PC-3 (cell line): ENCODE results near the gene CHSY3. TPM values are rescaled to one million over a fixed set of nuclear protein-coding genes. Genes with fewer than 3 reads are reported as not detected.

Experiments used
- ATAC-seq: fragments of 200-7000 bp; cut with Tn5 transposase; 2 replicates; pipeline ENCODE4 v1.9.1; 2020; ENCODE audit warnings: mild to moderate bottlenecking, moderate library complexity
- BruUV-seq: library from RNA; stranded (reverse); fragments of 400-500 nt; replicated peaks from 2 replicates; lab custom pipeline; 2021; lab: Mats Ljungman, UMichigan
- CTCF ChIA-PET: fragments of 300-600 bp; sonication (Branson Sonifier 250); formaldehyde crosslinking; loops from one replicate; lab custom pipeline; 2022; ENCODE audit warnings: antibody characterized with exemption; lab: Charles Lee
- POLR2A ChIA-PET: fragments of 300-600 bp; sonication (Branson Sonifier 250); formaldehyde crosslinking; loops from one replicate; lab custom pipeline; 2022; ENCODE audit warnings: antibody characterized with exemption; ENCODE audit not compliant: unreplicated experiment; lab: Charles Lee
- DNase-seq: peaks from one replicate; pipeline ENCODE4 v3.0.0-alpha.2; 2015
- H2AFZ ChIP-seq: fragments of 300-600 bp; sonication (generic); 2 replicates; pipeline ENCODE4 v1.6.0; 2016; ENCODE audit warnings: antibody characterized with exemption, low read length
- H3F3A ChIP-seq: fragments of 300-600 bp; sonication (generic); one replicate; pipeline ENCODE4 v1.6.0; 2017; ENCODE audit warnings: antibody characterized with exemption, low read length, control low read depth, mild to moderate bottlenecking; ENCODE audit not compliant: unreplicated experiment
- H3K27ac ChIP-seq: fragments of 300-600 bp; sonication (generic); 2 replicates; pipeline ENCODE4 v1.5.1; 2016; ENCODE audit warnings: mild to moderate bottlenecking, low read length
- H3K27me3 ChIP-seq: fragments of 300-600 bp; sonication (generic); 2 replicates; pipeline ENCODE4 v1.6.1; 2016; ENCODE audit warnings: low read length, mixed read lengths
- H3K36me3 ChIP-seq: fragments of 300-600 bp; sonication (generic); 2 replicates; pipeline ENCODE4 v1.6.1; 2016; ENCODE audit warnings: low read depth, mixed run types, low read length, mixed read lengths
- H3K4me1 ChIP-seq: fragments of 300-600 bp; sonication (generic); 2 replicates; pipeline ENCODE4 v1.5.1; 2016; ENCODE audit warnings: low read length; ENCODE audit not compliant: insufficient read depth
- H3K4me2 ChIP-seq: fragments of 300-600 bp; sonication (generic); 2 replicates; pipeline ENCODE4 v1.6.0; 2016; ENCODE audit warnings: low read length
- H3K4me3 ChIP-seq: fragments of 300-600 bp; sonication (generic); 2 replicates; pipeline ENCODE4 v1.5.1; 2016; ENCODE audit warnings: mild to moderate bottlenecking, low read length, mixed read lengths
- H3K79me2 ChIP-seq: fragments of 300-600 bp; sonication (generic); 2 replicates; pipeline ENCODE4 v1.6.1; 2017; ENCODE audit warnings: low read length, mixed read lengths
- H3K9ac ChIP-seq: fragments of 300-600 bp; sonication (generic); 2 replicates; pipeline ENCODE4 v1.6.0; 2016; ENCODE audit warnings: mild to moderate bottlenecking, low read length
- H3K9me2 ChIP-seq: fragments of 300-600 bp; sonication (generic); replicated peaks from 2 replicates; pipeline ENCODE4 v1.6.1; 2016; ENCODE audit warnings: mixed run types, low read length, mixed read lengths
- H3K9me3 ChIP-seq: fragments of 300-600 bp; sonication (generic); 2 replicates; pipeline ENCODE4 v1.6.1; 2016; ENCODE audit warnings: low read length, mixed read lengths
- H4K20me1 ChIP-seq: fragments of 300-600 bp; sonication (generic); 2 replicates; pipeline ENCODE4 v1.6.1; 2016; ENCODE audit warnings: low read length, mixed read lengths
- EZH2 ChIP-seq: fragments of 300-600 bp; sonication (generic); IDR thresholded peaks from one replicate; pipeline ENCODE4 v1.6.1; 2017; ENCODE audit warnings: antibody characterized with exemption, mild to moderate bottlenecking, low read length; ENCODE audit not compliant: unreplicated experiment
- EZH2phosphoT487 ChIP-seq: fragments of 300-600 bp; sonication (generic); IDR thresholded peaks from 2 replicates; pipeline ENCODE4 v1.6.1; 2018; ENCODE audit warnings: mild to moderate bottlenecking, antibody characterized with exemption, low read length, borderline replicate concordance
- intact Hi-C: fragments of 100-400 bp; cut with micrococcal nuclease; formaldehyde crosslinking; loops from 2 replicates; pipeline ENCODE4 v1.9.0; 2023
- total RNA-seq: library from RNA; depleted of rRNA; stranded (reverse); fragments of >200 nt; gene quantifications from 2 replicates; pipeline ENCODE4 v1.2.3, GENCODE V29; 2014
- TF ChIP-seq, protein P1 (sequence below): fragments of 300-600 bp; sonication (generic); conservative IDR thresholded peaks from 2 replicates; pipeline ENCODE4 v1.5.1; 2017; ENCODE audit warnings: antibody characterized with exemption, low read depth, mild to moderate bottlenecking, low read length

CHSY3 gene
- total RNA-seq, 1 experiment from 2014 or later = 1.7 TPM

- H3K9ac ChIP-seq = no peak overlapping the region
- H3K4me3 ChIP-seq = no peak overlapping the region
- H3F3A ChIP-seq = no peaks in the 10 kb centered on the region
- H4K20me1 ChIP-seq = no peaks in the 10 kb centered on the region
- DNase-seq (no peak), ATAC-seq (no peak)
- H3K4me1 ChIP-seq = no peaks in the 10 kb centered on the region
- H3K36me3 ChIP-seq = no peaks in the 10 kb centered on the region
- H3K9me3 ChIP-seq = no peaks in the 10 kb centered on the region
- intact Hi-C loops = no loop called here
- CTCF ChIA-PET = no interaction called here
- POLR2A ChIA-PET = no interaction called here
- H3K4me2 ChIP-seq = no peak overlapping the region
- no peaks in the 10 kb centered on the region for H3K79me2 ChIP-seq
- H2AFZ ChIP-seq = no peak overlapping the region
- TF ChIP-seq EZH2 (no peak), EZH2phosphoT487 (no peak)
- TF ChIP-seq, protein P1, sequence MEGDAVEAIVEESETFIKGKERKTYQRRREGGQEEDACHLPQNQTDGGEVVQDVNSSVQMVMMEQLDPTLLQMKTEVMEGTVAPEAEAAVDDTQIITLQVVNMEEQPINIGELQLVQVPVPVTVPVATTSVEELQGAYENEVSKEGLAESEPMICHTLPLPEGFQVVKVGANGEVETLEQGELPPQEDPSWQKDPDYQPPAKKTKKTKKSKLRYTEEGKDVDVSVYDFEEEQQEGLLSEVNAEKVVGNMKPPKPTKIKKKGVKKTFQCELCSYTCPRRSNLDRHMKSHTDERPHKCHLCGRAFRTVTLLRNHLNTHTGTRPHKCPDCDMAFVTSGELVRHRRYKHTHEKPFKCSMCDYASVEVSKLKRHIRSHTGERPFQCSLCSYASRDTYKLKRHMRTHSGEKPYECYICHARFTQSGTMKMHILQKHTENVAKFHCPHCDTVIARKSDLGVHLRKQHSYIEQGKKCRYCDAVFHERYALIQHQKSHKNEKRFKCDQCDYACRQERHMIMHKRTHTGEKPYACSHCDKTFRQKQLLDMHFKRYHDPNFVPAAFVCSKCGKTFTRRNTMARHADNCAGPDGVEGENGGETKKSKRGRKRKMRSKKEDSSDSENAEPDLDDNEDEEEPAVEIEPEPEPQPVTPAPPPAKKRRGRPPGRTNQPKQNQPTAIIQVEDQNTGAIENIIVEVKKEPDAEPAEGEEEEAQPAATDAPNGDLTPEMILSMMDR = no peak
- H3K27ac ChIP-seq = no peak overlapping the region
- BruUV-seq = no TSS peak
- H3K27me3 ChIP-seq = no peaks in the 10 kb centered on the region
- H3K9me2 ChIP-seq = no peaks in the 10 kb centered on the region
Observed at GRCh38 chr5:130090569-130091270, 186.5 kb downstream of the CHSY3 start.

GRCh38 chr5:130092991-130093390 is 188.7 kb downstream of the CHSY3 start:
- Histone ChIP-seq H3F3A (no peaks in the 10 kb centered on the region), H3K4me1 (no peaks in the 10 kb centered on the region), H3K4me2 (no peak overlapping the region), H3K27ac (no peak overlapping the region), H3K9ac (no peak overlapping the region), H4K20me1 (no peaks in the 10 kb centered on the region), H2AFZ (no peak overlapping the region), H3K9me2 (no peaks in the 10 kb centered on the region), H3K27me3 (no peaks in the 10 kb centered on the region), H3K4me3 (no peak overlapping the region), H3K9me3 (no peaks in the 10 kb centered on the region), H3K36me3 (no peaks in the 10 kb centered on the region), H3K79me2 (no peaks in the 10 kb centered on the region)
- ChIA-PET CTCF (no interaction called here), POLR2A (no interaction called here)
- intact Hi-C loops = no loop called here
- DNase-seq = no peak
- TF ChIP-seq EZH2 (no peak), EZH2phosphoT487 (no peak)
- TF ChIP-seq, protein P1 = no peak
- no peak for ATAC-seq
- BruUV-seq = no TSS peak

DNA sequence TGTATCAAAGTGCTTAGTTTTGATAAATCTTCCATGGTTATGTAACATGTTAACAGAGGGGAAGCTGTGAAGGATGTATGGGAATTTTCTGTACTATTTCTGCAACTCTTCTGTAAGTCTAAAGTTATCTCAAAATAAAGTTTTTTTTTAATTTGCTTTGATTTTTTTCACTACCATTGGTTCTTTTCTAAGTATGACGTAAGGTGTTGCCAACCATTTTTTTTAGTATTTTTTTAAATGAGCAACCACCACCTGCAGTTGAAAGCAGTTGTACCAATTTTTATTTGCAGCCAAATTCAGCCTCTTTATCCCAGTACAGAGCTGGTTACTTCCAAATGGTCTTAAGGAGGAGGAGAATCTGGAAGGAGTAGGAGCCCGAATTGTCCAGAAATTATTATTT is 192.2 kb downstream of the CHSY3 start:
- H2AFZ ChIP-seq = no peak overlapping the region
- H3K79me2 ChIP-seq = no peaks in the 10 kb centered on the region
- H4K20me1 ChIP-seq = no peaks in the 10 kb centered on the region
- no peak for DNase-seq
- no peak overlapping the region for H3K4me3 ChIP-seq
- ChIA-PET POLR2A (no interaction called here), CTCF (no interaction called here)
- H3K4me1 ChIP-seq = no peaks in the 10 kb centered on the region
- no peak for ATAC-seq
- H3F3A ChIP-seq = no peaks in the 10 kb centered on the region
- TF ChIP-seq EZH2 (no peak), EZH2phosphoT487 (no peak)
- TF ChIP-seq, protein P1 = no peak
- H3K9me3 ChIP-seq = no peaks in the 10 kb centered on the region
- H3K27me3 ChIP-seq = no peaks in the 10 kb centered on the region
- no peak overlapping the region for H3K4me2 ChIP-seq
- no TSS peak for BruUV-seq
- no peak overlapping the region for H3K9ac ChIP-seq
- intact Hi-C loops = no loop called here
- H3K9me2 ChIP-seq = no peaks in the 10 kb centered on the region
- H3K36me3 ChIP-seq = no peaks in the 10 kb centered on the region
- H3K27ac ChIP-seq = no peak overlapping the region
